Measurements from ENCODE around the gene HOXC9. TPM values are rescaled to one million over a fixed set of nuclear protein-coding genes. Genes with fewer than 3 reads are reported as not detected.
A peak's percentile ranks its signal among the peaks of the same experiment; 100 is the strongest.

The HOXC9 gene
- total RNA-seq, 1 experiment from 2014 or later, result 11.3 TPM

DNA sequence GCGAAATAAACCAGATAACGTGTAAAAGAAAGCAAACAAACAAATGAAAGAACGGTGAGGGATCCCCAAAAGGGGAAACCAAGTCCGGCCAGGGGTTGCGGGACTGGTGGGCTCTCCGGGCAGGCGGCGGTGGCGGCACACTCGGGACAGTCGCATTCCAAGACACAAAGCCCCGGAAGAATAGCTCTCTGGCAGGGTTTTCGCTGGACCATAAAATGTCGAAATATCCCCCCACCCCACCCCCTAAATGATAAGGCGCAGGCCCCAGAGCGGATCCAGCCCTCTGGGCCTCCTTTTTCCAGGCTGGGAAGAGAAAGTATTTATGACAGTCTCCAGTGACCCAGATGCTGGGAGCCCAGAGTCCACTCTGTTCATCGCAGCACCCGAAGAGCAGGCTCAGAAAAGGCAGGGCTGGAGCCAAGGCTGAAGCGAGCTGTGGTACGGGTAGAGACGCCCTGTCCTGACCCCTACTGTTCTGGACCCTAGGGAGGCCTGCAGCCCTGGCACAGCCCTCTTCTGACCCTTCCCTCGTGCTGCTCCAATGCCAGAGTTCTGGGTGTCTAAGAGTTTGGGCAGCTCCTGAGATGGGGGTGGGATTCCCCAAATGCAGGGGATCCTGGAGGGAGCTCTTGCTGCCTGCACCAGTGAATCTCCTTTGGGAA is 6.7 kb downstream of the HOXC9 start:
- peaks cover 0 to 6% of the 10 kb centered on the region in 2 experiments; a peak in 1 of 4 replicates for H3K36me3 ChIP-seq (ENCODE audit: control insufficient read depth in 1 of 2, insufficient read depth in 2 of 2, low read length in 2 of 2)
- TF ChIP-seq POLR2A (IDR thresholded peaks at IDR 0.05; ENCODE audit: borderline replicate concordance, extremely low read depth, insufficient read depth, insufficient read length) (no peak), ZFX (IDR thresholded peaks at IDR 0.05) (no peak), TCF7L2 (IDR thresholded peaks at IDR 0.05; ENCODE audit: borderline replicate concordance, extremely low read depth, insufficient read depth, insufficient read length) (no peak), EGR1 (IDR thresholded peaks at IDR 0.05; ENCODE audit: low read depth) (no peak), MAX (IDR thresholded peaks at IDR 0.05) (no peak), SP1 (IDR thresholded peaks at IDR 0.05; ENCODE audit: low read depth) (no peak), JUND (IDR thresholded peaks at IDR 0.05) (no peak), SRF (IDR thresholded peaks at IDR 0.05; ENCODE audit: low read depth) (no peak), POLR2AphosphoS5 (IDR thresholded peaks at IDR 0.05; ENCODE audit: low read depth, low read length) (no peak), SIN3A (IDR thresholded peaks at IDR 0.05; ENCODE audit: low read depth) (no peak), YY1 (IDR thresholded peaks at IDR 0.05; ENCODE audit: extremely low read depth, insufficient replicate concordance, low read depth, low read length) (no peak), ELF1 (IDR thresholded peaks at IDR 0.05; ENCODE audit: borderline replicate concordance, low read depth) (no peak), ZNF274 (IDR thresholded peaks at IDR 0.05; ENCODE audit: low read depth, low read length) (no peak)
- TF ChIP-seq, protein P1, sequence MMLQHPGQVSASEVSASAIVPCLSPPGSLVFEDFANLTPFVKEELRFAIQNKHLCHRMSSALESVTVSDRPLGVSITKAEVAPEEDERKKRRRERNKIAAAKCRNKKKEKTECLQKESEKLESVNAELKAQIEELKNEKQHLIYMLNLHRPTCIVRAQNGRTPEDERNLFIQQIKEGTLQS (IDR thresholded peaks at IDR 0.05), result no peak
- TF ChIP-seq, protein P2, sequence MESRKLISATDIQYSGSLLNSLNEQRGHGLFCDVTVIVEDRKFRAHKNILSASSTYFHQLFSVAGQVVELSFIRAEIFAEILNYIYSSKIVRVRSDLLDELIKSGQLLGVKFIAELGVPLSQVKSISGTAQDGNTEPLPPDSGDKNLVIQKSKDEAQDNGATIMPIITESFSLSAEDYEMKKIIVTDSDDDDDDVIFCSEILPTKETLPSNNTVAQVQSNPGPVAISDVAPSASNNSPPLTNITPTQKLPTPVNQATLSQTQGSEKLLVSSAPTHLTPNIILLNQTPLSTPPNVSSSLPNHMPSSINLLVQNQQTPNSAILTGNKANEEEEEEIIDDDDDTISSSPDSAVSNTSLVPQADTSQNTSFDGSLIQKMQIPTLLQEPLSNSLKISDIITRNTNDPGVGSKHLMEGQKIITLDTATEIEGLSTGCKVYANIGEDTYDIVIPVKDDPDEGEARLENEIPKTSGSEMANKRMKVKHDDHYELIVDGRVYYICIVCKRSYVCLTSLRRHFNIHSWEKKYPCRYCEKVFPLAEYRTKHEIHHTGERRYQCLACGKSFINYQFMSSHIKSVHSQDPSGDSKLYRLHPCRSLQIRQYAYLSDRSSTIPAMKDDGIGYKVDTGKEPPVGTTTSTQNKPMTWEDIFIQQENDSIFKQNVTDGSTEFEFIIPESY (IDR thresholded peaks at IDR 0.05; ENCODE audit: extremely low read depth, insufficient replicate concordance, low read length), result no peak
- CTCF ChIA-PET, result interaction anchor here (0.9 to 3.5 kb wide), 14 partner anchors 9 to 274 kb away, joined by 3 to 68 read pairs (median 9); partner anchors contain the start of genes CBX5, HNRNPA1, HOXC5 and SMUG1
- no peaks in the 10 kb centered on the region for H3K27me3 ChIP-seq (ENCODE audit: insufficient read depth, low read length)
- POLR2A ChIA-PET, result interaction anchor here (0.7 kb wide), 1 partner anchor 196 kb away, joined by 3 read pairs; no protein-coding TSS in a partner anchor
- H3K9me3 ChIP-seq (ENCODE audit: control insufficient read depth in 1 of 2, insufficient read depth in 1 of 2, low read depth in 1 of 2, low read length in 2 of 2), result no peaks in the 10 kb centered on the region
- ATAC-seq (no peak), DNase-seq (ENCODE audit: low read depth, low spot score) (no peak)
- intact Hi-C loops (cut with micrococcal nuclease), result loop anchor here (1.0 kb wide), 3 partner anchors 185 to 202 kb away; no protein-coding TSS in a partner anchor
- H2AFZ ChIP-seq (ENCODE audit: low read depth, low read length, poor library complexity, severe bottlenecking), result no peak overlapping the region
- H3K4me2 ChIP-seq (ENCODE audit: low read length), result peak overlapping the region; percentile 62; the same call in 1 of the 2 replicates
- H3K27ac ChIP-seq (ENCODE audit: low read depth, low read length), result no peak overlapping the region
- BruUV-seq (replicated peaks), result no TSS peak
- peaks cover 0 to 6% of the 10 kb centered on the region in 2 experiments; a peak in 2 of 4 replicates for H3K4me1 ChIP-seq (ENCODE audit: control insufficient read depth in 1 of 2, insufficient read depth in 2 of 2, low read length in 2 of 2)
- H4K20me1 ChIP-seq (ENCODE audit: insufficient read depth), result no peaks in the 10 kb centered on the region
- H3K4me3 ChIP-seq (replicated peaks in 1 of 2; ENCODE audit: low read depth in 1 of 2, low read length in 2 of 2), result no peak overlapping the region
- RAD21 ChIA-PET (ENCODE audit: low non-redundant PET in 1 of 2, low total read pairs in 2 of 2, uncharacterized antibody in 2 of 2, unreplicated experiment in 2 of 2), result interaction anchor here (0.7 to 2.3 kb wide), 5 partner anchors 11 to 310 kb away, joined by 3 to 18 read pairs (median 7); partner anchors contain the start of gene HOXC5 (in 1 of the 2)
- peak overlapping the region; percentile 38; the same call in 1 of the 2 replicates for H3K9ac ChIP-seq (ENCODE audit: low read length)
- 0 out of 2 replicates have a peak, but pooled peaks cover 3% of the 10 kb centered on the region for H3K79me2 ChIP-seq (ENCODE audit: insufficient read depth, low read length)
- no peaks in the 10 kb centered on the region for H3K9me2 ChIP-seq (ENCODE audit: insufficient read depth)

Measured in HCT116 (cell line).